ENCODE data around the gene SLC29A3.

Gene SLC29A3

GRCh38 chr10:71338728-71339495, 19.9 kb downstream of the SLC29A3 start:
- TF ChIP-seq PAX5 (IDR thresholded peaks at IDR 0.05; ENCODE audit: insufficient read depth, low read length, severe bottlenecking) (no peak), POU2F2 (IDR thresholded peaks at IDR 0.05; ENCODE audit: low read depth, low read length) (no peak)
- no peak for DNase-seq (ENCODE audit: insufficient read length, low spot score)
- FAIRE-seq, result no peak

- DNase-seq (ENCODE audit: insufficient read length, low spot score) (no peak), FAIRE-seq (no peak)
- TF ChIP-seq POU2F2 (IDR thresholded peaks at IDR 0.05; ENCODE audit: low read depth, low read length), result no peak
Observed at GRCh38 chr10:71339796-71340589, 20.9 kb downstream of the SLC29A3 start.

- DNase-seq (ENCODE audit: insufficient read length, low spot score) (no peak), FAIRE-seq (no peak)
- TF ChIP-seq SPI1 (IDR thresholded peaks at IDR 0.05; ENCODE audit: low read depth, low read length) (no peak), POU2F2 (IDR thresholded peaks at IDR 0.05; ENCODE audit: low read depth, low read length) (no peak), PAX5 (IDR thresholded peaks at IDR 0.05; ENCODE audit: insufficient read depth, low read length, severe bottlenecking) (no peak), TAF1 (IDR thresholded peaks at IDR 0.05; ENCODE audit: low read depth, low read length) (no peak), POLR2A (IDR thresholded peaks at IDR 0.05; ENCODE audit: low read depth, low read length) (no peak), POLR2AphosphoS5 (IDR thresholded peaks at IDR 0.05; ENCODE audit: low read depth, low read length) (no peak)
Observed at GRCh38 chr10:71342573-71343391, 23.7 kb downstream of the SLC29A3 start.

- no peak for TF ChIP-seq PAX5 (IDR thresholded peaks at IDR 0.05; ENCODE audit: insufficient read depth, low read length, severe bottlenecking)
- TF ChIP-seq SPI1 (IDR thresholded peaks at IDR 0.05; ENCODE audit: low read depth, low read length), result no peak
- TF ChIP-seq TAF1 (IDR thresholded peaks at IDR 0.05; ENCODE audit: low read depth, low read length), result no peak
- no peak for TF ChIP-seq POU2F2 (IDR thresholded peaks at IDR 0.05; ENCODE audit: low read depth, low read length)
- TF ChIP-seq POLR2A (IDR thresholded peaks at IDR 0.05; ENCODE audit: low read depth, low read length), result no peak
- TF ChIP-seq POLR2AphosphoS5 (IDR thresholded peaks at IDR 0.05; ENCODE audit: low read depth, low read length), result no peak
- FAIRE-seq, result no peak
- no peak for DNase-seq (ENCODE audit: insufficient read length, low spot score)
Observed at GRCh38 chr10:71343392-71343773, 24.3 kb downstream of the SLC29A3 start.

GRCh38 chr10:71344154-71344925, 25.3 kb downstream of the SLC29A3 start:
- TF ChIP-seq POLR2A (IDR thresholded peaks at IDR 0.05; ENCODE audit: low read depth, low read length) (no peak), TAF1 (IDR thresholded peaks at IDR 0.05; ENCODE audit: low read depth, low read length) (no peak), PAX5 (IDR thresholded peaks at IDR 0.05; ENCODE audit: insufficient read depth, low read length, severe bottlenecking) (no peak), POLR2AphosphoS5 (IDR thresholded peaks at IDR 0.05; ENCODE audit: low read depth, low read length) (no peak), SPI1 (IDR thresholded peaks at IDR 0.05; ENCODE audit: low read depth, low read length) (no peak), POU2F2 (IDR thresholded peaks at IDR 0.05; ENCODE audit: low read depth, low read length) (no peak)
- no peak for FAIRE-seq
- DNase-seq (ENCODE audit: insufficient read length, low spot score), result no peak

- no peak for DNase-seq (ENCODE audit: insufficient read length, low spot score)
- TF ChIP-seq PAX5 (IDR thresholded peaks at IDR 0.05; ENCODE audit: insufficient read depth, low read length, severe bottlenecking) (no peak), TAF1 (IDR thresholded peaks at IDR 0.05; ENCODE audit: low read depth, low read length) (no peak), POLR2AphosphoS5 (IDR thresholded peaks at IDR 0.05; ENCODE audit: low read depth, low read length) (no peak), POLR2A (IDR thresholded peaks at IDR 0.05; ENCODE audit: low read depth, low read length) (no peak), SPI1 (IDR thresholded peaks at IDR 0.05; ENCODE audit: low read depth, low read length) (no peak), POU2F2 (IDR thresholded peaks at IDR 0.05; ENCODE audit: low read depth, low read length) (no peak)
- FAIRE-seq, result no peak
Observed at GRCh38 chr10:71344993-71345480, 26.0 kb downstream of the SLC29A3 start.

- DNase-seq (ENCODE audit: insufficient read length, low spot score) (no peak), FAIRE-seq (no peak)
- TF ChIP-seq POLR2AphosphoS5 (IDR thresholded peaks at IDR 0.05; ENCODE audit: low read depth, low read length) (no peak), POLR2A (IDR thresholded peaks at IDR 0.05; ENCODE audit: low read depth, low read length) (no peak), PAX5 (IDR thresholded peaks at IDR 0.05; ENCODE audit: insufficient read depth, low read length, severe bottlenecking) (no peak), SPI1 (IDR thresholded peaks at IDR 0.05; ENCODE audit: low read depth, low read length) (no peak), POU2F2 (IDR thresholded peaks at IDR 0.05; ENCODE audit: low read depth, low read length) (no peak), TAF1 (IDR thresholded peaks at IDR 0.05; ENCODE audit: low read depth, low read length) (no peak)
Observed at GRCh38 chr10:71345694-71346093, 26.6 kb downstream of the SLC29A3 start.

- no peak for FAIRE-seq
- TF ChIP-seq PAX5 (IDR thresholded peaks at IDR 0.05; ENCODE audit: insufficient read depth, low read length, severe bottlenecking), result no peak
- TF ChIP-seq TAF1 (IDR thresholded peaks at IDR 0.05; ENCODE audit: low read depth, low read length), result no peak
- TF ChIP-seq POLR2A (IDR thresholded peaks at IDR 0.05; ENCODE audit: low read depth, low read length), result no peak
- TF ChIP-seq POU2F2 (IDR thresholded peaks at IDR 0.05; ENCODE audit: low read depth, low read length), result no peak
- TF ChIP-seq SPI1 (IDR thresholded peaks at IDR 0.05; ENCODE audit: low read depth, low read length), result no peak
- TF ChIP-seq POLR2AphosphoS5 (IDR thresholded peaks at IDR 0.05; ENCODE audit: low read depth, low read length), result no peak
- DNase-seq (ENCODE audit: insufficient read length, low spot score), result no peak
Observed at GRCh38 chr10:71346731-71347130, 27.7 kb downstream of the SLC29A3 start.

Measured in GM12891 (cell line).